Measurements from ENCODE around the gene FAM222A.

FAM222A gene

GRCh38 chr12:109714913-109715244, 1.3 kb downstream of the FAM222A start:
- no peak for DNase-seq (ENCODE audit: extremely low read depth, low read depth)
- no peak for TF ChIP-seq CTCF (IDR thresholded peaks at IDR 0.05; ENCODE audit: low read depth, low read length)

GRCh38 chr12:109715310-109716091, 1.9 kb downstream of the FAM222A start:
- TF ChIP-seq CTCF (IDR thresholded peaks at IDR 0.05; ENCODE audit: low read depth, low read length): no peak
- no peak for DNase-seq (ENCODE audit: extremely low read depth, low read depth)

- no peak for TF ChIP-seq CTCF (IDR thresholded peaks at IDR 0.05; ENCODE audit: low read depth, low read length)
- no peak for DNase-seq (ENCODE audit: extremely low read depth, low read depth)
Measured at GRCh38 chr12:109716092-109716479, 2.5 kb downstream of the FAM222A start.

- no peak for DNase-seq (ENCODE audit: extremely low read depth, low read depth)
- no peak for TF ChIP-seq CTCF (IDR thresholded peaks at IDR 0.05; ENCODE audit: low read depth, low read length)
Measured at GRCh38 chr12:109716512-109717389, 3.1 kb downstream of the FAM222A start.

- no peak for DNase-seq (ENCODE audit: extremely low read depth, low read depth)
- TF ChIP-seq CTCF (IDR thresholded peaks at IDR 0.05; ENCODE audit: low read depth, low read length): no peak
Measured at GRCh38 chr12:109717390-109718357, 4.0 kb downstream of the FAM222A start.

GRCh38 chr12:109718390-109718789, 4.8 kb downstream of the FAM222A start:
- no peak for TF ChIP-seq CTCF (IDR thresholded peaks at IDR 0.05; ENCODE audit: low read depth, low read length)
- no peak for DNase-seq (ENCODE audit: extremely low read depth, low read depth)
